Adrenal gland (tissue), 12 donors: ENCODE data around the gene CD2AP. TPM values are rescaled to one million over a fixed set of nuclear protein-coding genes. Genes with fewer than 3 reads are reported as not detected.

ENCODE experiments used
- DNase-seq, 7 donors: peaks; one replicate each; pipeline ENCODE4 v3.0.0-alpha.2; 2019 to 2020
- H3K27ac ChIP-seq, 5 donors: fragments of 200-600 bp; sonication (generic) in 4 of 5; 1 replicate in 3 of 5; 2 replicates in 2 of 5; pipeline versions ENCODE4 v1.5.1 to v1.8.0; 2016 to 2020; ENCODE audit warnings: mild to moderate bottlenecking in 1 of 5
- H3K27me3 ChIP-seq: fragments of 200-600 bp; 2 replicates; pipeline ENCODE4 v1.8.0; 2021
- H3K36me3 ChIP-seq, 2 donors: fragments of 200-600 bp; replicated peaks in 1 of 2; 1 replicate in 1 of 2; 2 replicates in 1 of 2; pipeline versions ENCODE4 v1.5.1 to v1.8.0; 2018 to 2022
- H3K4me1 ChIP-seq, 2 donors: fragments of 200-600 bp; replicated peaks in 1 of 2; 1 replicate in 1 of 2; 2 replicates in 1 of 2; pipeline versions ENCODE4 v1.5.1 to v1.8.0; 2018 to 2021
- H3K4me3 ChIP-seq, 4 donors: fragments of 200-600 bp; sonication (generic) in 3 of 4; one replicate each; pipeline ENCODE4 v1.5.1; 2016 to 2018
- H3K9me3 ChIP-seq, 3 donors: fragments of 200-600 bp; sonication (generic) in 1 of 3; replicated peaks in 1 of 3; 1 replicate in 2 of 3; 2 replicates in 1 of 3; pipeline versions ENCODE4 v1.5.1 to v1.8.0; 2016 to 2021
- CTCF ChIP-seq, 6 experiments: fragments of 450-650 bp in 4 of 6; fragments of 200-600 bp in 2 of 6; sonication (generic) in 1 of 6; IDR thresholded peaks; 1 replicate in 5 of 6; 2 replicates in 1 of 6; pipeline versions ENCODE4 v1.5.1 to v1.8.0; 2016 to 2021; ENCODE audit warnings: antibody characterized with exemption in 6 of 6, mild to moderate bottlenecking in 2 of 6, moderate library complexity in 1 of 6
- POLR2A ChIP-seq, 2 donors: fragments of 450-650 bp; IDR thresholded peaks; one replicate each; pipeline ENCODE4 v1.6.1; 2017; ENCODE audit warnings: antibody characterized with exemption in 2 of 2, mild to moderate bottlenecking in 2 of 2, moderate library complexity in 1 of 2
- WGBS, 4 donors: extraction: QIAGEN DNeasy Blood & Tissue Kit in 2 of 4; methylation state at CpG; one replicate each; pipeline versions ENCODE4 v1.1.5 to v1.1.7; 2013 to 2017; 5-methylcytosine and 5-hydroxymethylcytosine counted together
- intact Hi-C, 2 donors: fragments of 100-400 bp; cut with DNase I; formaldehyde crosslinking; loops; one replicate each; pipeline versions ENCODE4 v1.14.1 to v1.15.0; 2022 to 2023
- polyA plus RNA-seq, 3 donors: library from polyadenylated mRNA; stranded (reverse); fragments of 200-250 nt in 2 of 3; fragments of 350-450 nt in 1 of 3; fragmentation: Illumina TruSeq in 1 of 3; extraction: RNeasy Lipid Tissue Mini Kit (QIAGEN cat#74804) in 1 of 3; gene quantifications; one replicate each; pipeline ENCODE4 v1.2.3, GENCODE V29; 2013 to 2014
- total RNA-seq, 9 donors: library from RNA; depleted of rRNA in 4 of 9; stranded (reverse); fragments of >200 nt in 4 of 9; fragments of 120-200 nt in 1 of 9; fragmentation: NEBNext Ultra II Directional in 1 of 9; extraction: Animal tissue kit (Norgen Biotek cat#: 25700) in 1 of 9; gene quantifications; one replicate each; pipeline versions ENCODE4 v1.1.0 to v1.2.4, GENCODE V29; 2013 to 2023
- donor health status: healthy with polysubstance abuse.
- donor health status: Bipolar disorder and iron deficiency.
- donor health status: DM: yes; HTN: yes; CAD: no.
- donor health status: DM: no; HTN: no; CAD: no.
- donor health status: DM: no; HTN: no; CAD: no.
- donor health status: DM: yes; HTN: yes; CAD: no.

CD2AP gene
- total and polyA plus RNA-seq, 12 donors = 5.3 to 29.6 (median 20.2) TPM

DNA sequence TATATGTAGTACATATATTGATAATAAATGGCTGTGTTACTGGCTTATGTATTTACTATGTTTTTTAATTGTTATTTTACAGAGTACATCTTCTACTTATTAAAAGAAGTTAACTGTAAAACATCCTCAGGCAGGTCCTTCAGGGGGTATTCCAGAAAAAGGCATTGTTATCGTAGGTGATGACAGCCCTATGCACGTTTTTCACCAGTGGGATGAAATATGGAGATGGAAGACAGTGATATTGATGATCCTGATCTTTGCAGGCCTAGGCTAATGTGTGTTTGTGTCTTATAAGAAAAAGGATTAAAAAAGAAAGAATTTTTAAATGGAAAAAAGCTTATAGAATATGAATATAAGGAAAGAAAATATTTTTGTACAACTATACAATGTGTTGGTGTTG lies 7.5 kb downstream of the CD2AP start:
- Histone ChIP-seq H3K4me1 (peaks cover 10 to 23% of the 10 kb centered on the region in 2 donors), H3K27me3 (no peaks in the 10 kb centered on the region), H3K4me3 (no peak overlapping the region), H3K36me3 (no peaks in the 10 kb centered on the region), H3K27ac (no peak overlapping the region), H3K9me3 (peaks cover 0 to under 1% (median 0%) of the 10 kb centered on the region in 3 donors)
- intact Hi-C loops = no loop called here
- TF ChIP-seq POLR2A (IDR thresholded peaks at IDR 0.05) = no peak
- no peak for TF ChIP-seq CTCF (IDR thresholded peaks at IDR 0.05)
- WGBS, 4 donors = 70 to 87% (median 76%) methylated on average over 2 of the region's 2 CpGs
- no peak for DNase-seq

DNA sequence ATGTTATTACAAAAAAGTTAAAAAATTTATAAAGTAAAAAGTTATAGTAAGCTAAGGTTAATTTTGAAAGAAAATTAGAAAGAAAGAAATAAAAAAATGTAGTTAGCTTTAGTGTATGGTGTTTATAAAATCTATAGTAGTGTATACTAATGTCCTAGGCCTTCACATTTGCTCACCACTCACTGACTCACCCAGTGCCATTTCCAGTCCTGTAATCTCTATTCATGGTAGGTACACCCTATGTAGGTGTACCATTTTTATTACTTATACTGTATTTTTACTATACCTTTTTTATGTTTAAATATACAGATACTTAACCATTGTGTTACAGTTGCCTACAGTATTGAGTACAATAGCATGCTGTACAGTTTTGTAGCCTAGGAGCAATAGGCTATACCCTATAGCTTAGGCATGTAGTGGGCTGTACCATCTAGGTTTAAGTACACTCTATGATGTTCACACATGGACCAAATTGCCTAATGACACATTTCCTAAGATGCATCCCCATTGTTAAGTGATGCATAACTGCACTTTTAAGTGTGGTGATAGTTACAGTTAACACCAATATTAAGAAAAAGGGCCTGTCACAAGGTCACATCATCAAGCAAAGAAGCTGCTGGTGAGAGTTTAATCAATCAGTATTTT lies 8.0 kb downstream of the CD2AP start:
- no peak overlapping the region for H3K27ac ChIP-seq
- H3K4me3 ChIP-seq = no peak overlapping the region
- no peaks in the 10 kb centered on the region for H3K36me3 ChIP-seq
- TF ChIP-seq POLR2A (IDR thresholded peaks at IDR 0.05) = no peak
- no peak for TF ChIP-seq CTCF (IDR thresholded peaks at IDR 0.05)
- H3K9me3 ChIP-seq = peaks cover 0 to 5% (median 0%) of the 10 kb centered on the region in 3 donors
- H3K4me1 ChIP-seq = peaks cover 10 to 24% of the 10 kb centered on the region in 2 donors
- no peak for DNase-seq
- H3K27me3 ChIP-seq = no peaks in the 10 kb centered on the region
- intact Hi-C loops = no loop called here

- TF ChIP-seq CTCF (IDR thresholded peaks at IDR 0.05) = no peak
- TF ChIP-seq POLR2A (IDR thresholded peaks at IDR 0.05) = no peak
- intact Hi-C loops = no loop called here
- WGBS, 4 donors = 77 to 85% (median 82%) methylated on average over 2 of the region's 2 CpGs
- Histone ChIP-seq H3K4me1 (peaks cover 0 to 16% of the 10 kb centered on the region in 2 donors), H3K4me3 (no peak overlapping the region), H3K27me3 (no peaks in the 10 kb centered on the region), H3K9me3 (peaks cover 0 to 10% (median 0%) of the 10 kb centered on the region in 3 donors), H3K27ac (no peak overlapping the region), H3K36me3 (no peaks in the 10 kb centered on the region)
- no peak for DNase-seq
Measured at GRCh38 chr6:47489995-47490394, 12.4 kb downstream of the CD2AP start.

DNA sequence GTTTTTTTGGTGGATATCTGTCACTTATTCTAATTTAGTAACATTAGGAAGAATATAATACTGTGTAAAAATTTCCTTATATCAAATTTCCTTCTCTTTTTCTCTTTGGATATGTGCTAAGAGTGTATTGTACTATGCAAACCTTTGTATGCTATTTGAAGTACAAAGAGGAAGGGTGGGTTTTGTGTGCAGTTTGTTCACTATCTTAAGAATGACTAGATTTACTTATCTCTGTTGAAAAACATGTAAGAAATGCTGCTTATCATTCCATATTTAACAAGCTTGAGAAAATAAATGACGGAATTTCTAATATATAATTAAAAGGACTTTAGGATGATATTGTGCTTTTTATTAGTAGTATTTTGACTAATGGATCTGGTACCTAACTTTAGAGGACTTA lies 13.1 kb downstream of the CD2AP start:
- 88 to 94% (median 90%) methylated on average over 1 of the region's 1 CpG for WGBS, 4 donors
- no peak for DNase-seq
- H3K4me1 ChIP-seq = peaks cover 0 to 17% of the 10 kb centered on the region in 2 donors
- H3K27ac ChIP-seq = no peak overlapping the region
- H3K9me3 ChIP-seq = peaks cover 0 to 10% (median 0%) of the 10 kb centered on the region in 3 donors
- TF ChIP-seq CTCF (IDR thresholded peaks at IDR 0.05) (no peak), POLR2A (IDR thresholded peaks at IDR 0.05) (no peak)
- intact Hi-C loops = no loop called here
- H3K4me3 ChIP-seq = no peak overlapping the region
- H3K27me3 ChIP-seq = no peaks in the 10 kb centered on the region
- no peaks in the 10 kb centered on the region for H3K36me3 ChIP-seq
